NCI-H510A treated with DMSO at 0.1 percent for 48 hours (cell line): ENCODE data around the gene PANK4.

Source experiments
- DNase-seq: peaks from one replicate; lab custom pipeline; 2025; lab: John Stamatoyannopoulos, UW

The PANK4 gene

GRCh38 chr1:2528966-2529783, 2.8 kb upstream of the PANK4 start:
- no peak for DNase-seq

- no peak for DNase-seq
Measured at GRCh38 chr1:2528611-2528965, 2.2 kb upstream of the PANK4 start.

DNA sequence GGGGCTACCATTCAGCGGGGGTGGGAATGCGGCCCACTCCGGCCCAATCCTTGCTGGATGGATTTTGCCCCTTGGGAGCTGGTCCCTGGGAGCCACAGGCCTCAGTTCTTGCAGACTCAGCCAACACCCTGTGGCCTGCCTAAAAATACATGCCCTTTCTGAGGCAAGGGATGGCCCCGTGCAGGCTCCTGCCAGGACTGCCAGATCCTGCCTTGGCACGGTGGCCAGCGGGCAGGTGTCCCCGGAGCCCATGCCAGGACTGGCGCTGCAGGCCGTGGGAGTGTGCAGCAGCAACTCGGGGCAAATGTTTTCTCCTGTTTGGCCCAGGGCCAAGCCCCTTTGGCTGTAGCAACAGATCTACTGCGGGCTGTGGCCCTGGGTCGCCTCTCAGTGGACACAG, 1.6 kb upstream of the PANK4 start:
- DNase-seq, result no peak

DNA sequence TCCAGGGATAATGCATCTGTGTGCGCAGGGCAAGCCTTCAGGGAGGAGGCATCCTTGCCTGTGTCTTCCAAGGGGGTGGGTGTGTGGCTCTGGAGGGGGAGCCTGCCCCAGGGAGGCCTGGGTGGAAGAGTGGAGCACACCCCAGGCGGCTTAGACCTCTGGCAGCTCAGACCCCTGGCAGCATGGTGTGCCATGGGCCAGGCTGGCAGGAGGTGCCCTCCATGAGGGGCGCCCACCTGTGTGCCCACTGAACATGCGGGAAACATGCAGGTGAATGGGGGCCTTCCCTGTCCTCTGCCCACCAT, 1.1 kb upstream of the PANK4 start:
- DNase-seq, result no peak

DNA sequence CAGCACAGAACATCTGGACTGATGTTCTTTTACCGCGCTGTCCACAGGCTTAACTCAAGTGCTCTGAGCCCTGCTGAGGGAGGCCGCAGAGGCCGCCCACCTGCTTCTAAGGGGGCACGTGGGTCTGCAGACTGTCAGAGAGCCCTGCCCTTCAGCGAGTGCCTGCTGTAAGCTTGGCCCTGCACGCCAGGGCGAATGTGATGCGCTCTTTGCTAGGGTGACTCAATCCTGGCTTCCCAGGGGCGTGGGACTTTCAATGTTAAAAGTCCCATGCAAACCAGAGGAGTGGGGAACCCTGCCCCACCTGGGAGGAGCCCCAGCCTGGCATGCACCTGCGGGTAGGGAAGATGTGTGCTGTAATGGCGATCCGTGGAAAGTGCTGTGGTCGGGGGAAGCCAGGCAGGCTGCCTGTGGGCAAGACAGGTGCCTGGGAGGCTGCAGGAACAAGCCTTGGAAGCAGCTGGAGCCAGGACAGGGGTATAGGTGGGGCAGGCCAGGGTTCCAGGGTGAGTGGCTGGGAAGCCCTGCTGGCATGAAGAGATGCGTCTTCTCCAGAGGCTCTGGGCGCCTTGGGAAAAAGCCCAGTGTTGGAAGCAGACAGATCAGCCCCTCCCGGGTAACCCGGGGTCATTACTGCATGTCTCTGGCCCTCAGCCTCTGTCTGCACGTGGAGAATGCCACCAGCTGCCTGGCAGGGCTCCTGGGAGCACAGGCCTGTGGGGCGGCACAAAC, 594 bp upstream of the PANK4 start:
- no peak for DNase-seq

DNA sequence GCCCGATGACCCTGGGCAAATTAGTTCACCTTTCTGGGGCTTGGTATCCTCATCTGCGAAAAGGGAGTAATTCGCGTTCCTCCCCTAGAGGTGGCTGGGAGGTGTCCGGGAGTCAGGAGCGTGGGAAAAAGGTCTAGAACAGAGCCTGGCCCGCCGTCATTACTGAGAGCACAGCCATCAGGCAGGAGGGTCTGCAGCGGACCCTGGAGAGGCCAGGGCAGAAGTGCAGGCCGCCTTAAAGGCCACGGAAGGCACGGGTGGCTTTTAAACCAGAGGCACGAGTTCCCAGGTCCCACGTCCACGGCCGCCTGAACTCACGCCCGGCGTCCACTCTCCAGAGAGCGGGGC, 850 bp downstream of the PANK4 start:
- DNase-seq, result no peak

GRCh38 chr1:2523891-2524609, 2.3 kb downstream of the PANK4 start:
- no peak for DNase-seq

GRCh38 chr1:2523191-2523890, 3.1 kb downstream of the PANK4 start:
- no peak for DNase-seq

DNA sequence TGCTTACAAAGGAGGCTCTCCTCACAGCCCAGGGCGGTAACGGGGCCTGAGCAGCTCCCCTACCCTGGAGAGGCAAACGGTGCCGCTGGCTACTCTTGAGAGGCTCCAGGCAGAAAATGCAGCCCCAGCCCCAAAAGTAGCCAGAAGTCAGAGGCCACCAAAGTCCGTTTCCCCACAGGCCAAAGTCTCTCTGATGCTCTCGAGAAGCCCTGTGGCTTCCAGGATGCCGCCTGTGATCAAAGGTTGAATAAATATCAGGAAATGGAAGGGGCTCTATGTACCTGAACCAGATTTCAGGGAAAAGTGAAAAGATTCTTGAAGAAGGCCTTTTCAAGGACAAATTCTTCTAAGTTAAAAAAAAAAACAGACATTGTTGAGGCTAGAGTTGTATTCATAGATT, 4.2 kb downstream of the PANK4 start:
- DNase-seq, result no peak

GRCh38 chr1:2520806-2521205, 5.6 kb downstream of the PANK4 start:
- no peak for DNase-seq

- DNase-seq, result no peak
Measured at GRCh38 chr1:2520206-2520605, 6.2 kb downstream of the PANK4 start.

DNA sequence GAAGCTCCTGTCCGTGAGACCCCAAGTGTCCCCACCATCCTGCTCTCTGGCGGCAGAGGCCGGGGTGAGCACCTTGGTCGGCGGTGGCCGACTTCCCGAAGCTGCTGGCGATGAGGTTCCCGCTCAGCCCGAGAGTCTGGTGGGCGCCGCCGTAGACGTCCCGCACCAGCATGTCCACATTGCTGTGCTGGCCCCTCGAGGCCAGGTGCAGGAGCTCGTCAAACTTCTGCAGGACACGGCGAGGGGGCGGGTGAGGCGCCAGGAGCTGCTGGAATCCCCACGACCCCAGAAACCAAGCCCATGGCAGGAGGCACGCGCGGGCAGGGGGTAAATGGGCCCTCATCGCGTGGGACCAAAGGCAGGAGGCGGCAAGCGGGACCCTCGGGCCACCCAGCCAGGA, 6.7 kb downstream of the PANK4 start:
- no peak for DNase-seq

DNA sequence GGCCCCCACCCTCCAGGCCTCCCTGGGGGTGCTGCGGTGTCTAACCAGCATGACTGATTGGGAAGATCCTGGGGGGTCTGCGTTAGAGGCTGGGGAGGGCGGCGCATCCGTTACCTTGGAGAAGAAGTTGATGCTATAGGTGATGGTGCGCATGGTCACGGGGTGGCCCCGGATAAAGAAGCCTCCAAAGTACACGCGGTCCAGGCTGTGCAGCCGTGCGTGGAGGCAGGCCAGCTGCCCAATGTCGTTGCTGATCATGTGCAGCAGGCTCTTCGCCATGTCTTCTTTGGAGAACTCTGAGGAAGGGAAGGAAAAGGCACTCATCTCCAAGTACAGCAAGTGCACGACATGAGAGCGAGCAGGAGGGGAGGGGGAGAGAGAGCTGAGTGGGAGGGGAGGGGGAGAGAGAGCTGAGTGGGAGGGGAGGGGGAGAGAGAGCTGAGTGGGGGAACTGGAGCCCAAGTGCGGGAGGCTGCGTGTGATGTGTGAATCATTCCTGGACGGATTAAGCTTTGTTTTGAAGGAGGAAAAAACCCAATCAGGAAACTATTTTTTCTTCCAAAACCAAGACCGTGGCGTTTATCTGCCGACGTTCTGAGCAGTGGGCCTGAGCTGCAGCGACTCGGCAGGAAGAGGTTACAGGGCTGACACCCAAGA, 7.2 kb downstream of the PANK4 start:
- no peak for DNase-seq

DNA sequence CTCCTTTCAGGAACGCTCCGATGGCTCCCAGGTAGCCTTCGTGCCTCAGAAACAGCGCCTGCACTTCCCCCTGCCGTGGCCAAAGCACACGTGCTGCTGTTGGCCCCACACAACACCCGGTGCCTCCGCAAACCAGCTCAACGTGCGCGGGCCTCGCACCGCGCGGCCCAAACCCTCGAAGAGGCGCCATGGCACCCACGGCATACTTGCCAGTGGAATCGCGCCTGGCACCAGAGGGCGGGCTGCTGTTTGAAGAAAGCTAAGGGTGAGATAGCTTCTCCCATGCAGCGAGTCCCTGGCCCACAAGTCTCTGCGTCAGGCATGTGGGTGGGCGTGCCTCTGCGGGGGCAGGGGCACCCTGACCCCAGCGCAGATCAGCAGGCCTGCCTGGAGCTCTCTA, 7.9 kb downstream of the PANK4 start:
- DNase-seq, result no peak

DNA sequence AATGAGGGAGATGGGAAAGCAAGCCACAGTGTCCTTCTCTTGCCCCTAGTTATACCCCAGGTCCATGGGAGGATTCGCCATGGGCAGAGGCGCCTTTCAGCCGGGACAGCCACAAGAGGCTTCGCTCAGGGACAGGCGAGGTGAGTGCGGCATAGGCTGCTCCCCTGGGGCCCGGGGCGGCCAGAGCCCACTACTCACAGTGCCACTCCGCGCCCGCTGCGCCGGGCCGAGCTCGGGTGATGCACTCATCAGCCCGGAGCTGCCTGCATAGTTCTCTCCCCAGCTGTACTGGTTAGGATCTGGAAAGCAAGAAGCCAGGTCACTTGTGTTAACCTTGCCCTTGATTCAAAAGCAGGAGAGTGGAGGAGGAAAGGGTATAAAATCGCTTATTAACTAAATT, 8.4 kb downstream of the PANK4 start:
- DNase-seq, result no peak

DNA sequence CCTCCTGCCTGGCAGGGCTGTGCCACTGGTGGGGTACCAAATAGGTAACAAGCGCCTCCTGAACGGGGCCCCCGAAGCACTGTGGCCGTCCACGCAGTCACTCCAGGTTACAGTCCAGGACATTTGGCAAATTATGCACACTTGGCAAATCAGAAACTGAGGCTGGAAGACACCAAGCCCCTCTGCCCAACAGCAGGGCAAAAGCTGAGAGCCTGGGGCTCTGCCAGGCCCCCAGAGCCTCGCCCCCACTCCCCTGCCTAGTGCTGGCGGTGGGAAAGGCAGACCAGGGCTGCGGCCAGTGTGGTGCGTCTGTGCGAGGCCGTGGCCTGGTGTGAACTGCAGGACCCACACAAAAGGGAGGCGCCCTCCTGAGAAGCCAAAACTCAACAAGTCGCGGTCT, 9.4 kb downstream of the PANK4 start:
- no peak for DNase-seq

GRCh38 chr1:2516124-2516523, 10.3 kb downstream of the PANK4 start:
- no peak for DNase-seq

DNA sequence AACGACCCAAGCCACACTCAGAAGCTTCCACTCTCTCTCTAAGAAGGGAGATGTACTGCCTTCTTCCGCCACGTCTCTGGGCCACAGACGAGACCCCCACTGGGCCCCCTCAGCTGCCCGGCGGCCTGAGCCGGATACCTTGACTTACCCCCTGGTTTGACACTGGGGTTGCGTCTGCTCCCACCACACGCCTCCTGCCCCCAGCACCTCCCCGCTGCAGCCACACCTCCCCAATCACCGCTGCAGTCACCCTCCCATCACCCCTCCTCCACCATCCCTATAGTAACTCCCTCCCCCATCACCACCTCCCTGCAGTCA, 10.7 kb downstream of the PANK4 start:
- DNase-seq, result no peak

DNA sequence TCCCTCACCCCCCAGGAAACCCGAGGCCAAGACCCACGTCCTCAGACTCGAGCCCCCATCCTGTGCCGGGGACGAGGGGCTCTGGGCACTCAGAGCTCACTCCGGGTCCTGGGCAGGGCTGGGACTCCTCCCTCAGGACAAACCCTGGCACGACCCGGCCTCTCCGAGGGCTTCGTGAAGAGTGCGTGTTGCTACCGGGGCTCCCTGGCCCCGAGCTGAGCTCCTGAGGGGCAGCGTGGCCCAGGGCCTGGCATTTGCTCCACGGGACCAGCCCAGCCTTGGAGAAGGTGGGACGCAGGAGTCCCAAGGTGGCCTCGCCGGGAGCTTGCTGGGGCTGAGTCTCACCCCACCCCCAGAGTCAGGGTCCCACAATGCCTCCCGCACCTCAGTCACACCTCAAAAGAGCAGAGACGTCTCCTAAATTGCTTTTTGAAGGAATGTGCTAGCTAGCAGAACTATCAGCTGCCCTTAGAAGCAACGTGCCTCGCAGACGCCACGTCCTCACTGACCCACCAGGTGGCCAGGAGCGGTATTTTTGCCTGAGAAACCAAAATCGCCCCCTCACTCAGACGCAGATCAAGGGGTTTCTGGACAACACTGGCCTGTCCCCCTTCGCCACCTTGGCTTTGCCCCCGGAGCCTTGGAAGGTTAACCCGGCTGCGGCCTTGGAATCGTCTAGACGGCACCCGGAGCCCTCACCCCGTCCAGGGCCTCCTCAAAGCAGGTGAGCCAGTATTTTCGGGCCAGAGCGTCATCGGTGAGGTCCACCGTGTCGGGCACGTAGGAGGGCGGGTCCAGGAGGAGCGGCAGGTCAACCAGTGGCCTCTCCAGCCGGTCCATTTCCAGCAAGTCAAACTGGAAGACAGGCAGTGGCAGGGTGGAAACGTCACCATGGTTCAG, 11.3 kb downstream of the PANK4 start:
- no peak for DNase-seq

DNA sequence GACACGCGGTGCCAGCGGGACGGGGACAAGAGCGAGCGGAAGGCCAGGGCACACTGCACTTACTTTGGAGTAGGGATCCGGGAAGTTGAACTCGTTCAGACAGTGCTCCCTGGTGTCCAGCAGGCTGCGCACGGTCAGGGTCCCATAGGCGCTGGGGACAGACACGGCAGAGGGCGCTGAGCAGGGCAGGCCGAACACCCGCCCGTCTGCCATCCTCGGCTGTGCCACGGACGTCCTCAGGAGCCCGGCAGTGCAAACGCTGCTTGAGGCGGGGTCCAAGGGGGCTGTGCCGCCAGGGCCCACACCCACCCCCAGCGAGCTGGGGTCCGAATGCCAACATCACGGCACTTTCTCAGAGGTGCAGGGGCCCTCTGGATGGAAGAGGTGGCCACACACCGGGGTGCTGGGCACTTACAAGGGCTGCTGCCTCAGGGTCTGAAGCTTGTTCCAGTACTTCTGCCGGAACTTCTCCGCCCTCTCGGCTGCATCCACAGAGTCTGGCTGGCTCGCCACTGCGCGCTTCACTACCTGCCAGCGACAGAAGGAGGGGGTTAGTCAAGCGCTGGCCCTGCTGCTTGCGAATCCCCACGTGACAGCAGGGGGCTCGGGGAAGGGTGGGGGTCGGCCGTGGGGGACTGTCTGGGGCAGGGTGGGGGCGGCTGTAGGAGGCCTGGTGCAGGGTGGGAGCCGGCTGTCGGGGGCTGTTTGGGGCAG, 12.3 kb downstream of the PANK4 start:
- DNase-seq, result no peak
